ENCODE results near the gene CASP10.

GRCh38 chr2:201149064-201149820, 33.7 kb upstream of the CASP10 start:
- TF ChIP-seq POLR2A (IDR thresholded peaks at IDR 0.05; ENCODE audit: low read depth, low read length) (no peak), TAF1 (IDR thresholded peaks at IDR 0.05; ENCODE audit: borderline replicate concordance, low read depth, low read length) (no peak), POLR2AphosphoS5 (IDR thresholded peaks at IDR 0.05; ENCODE audit: low read depth, low read length) (no peak)

Data from GM12892 (cell line).